ENCODE results near the gene DCP1A.
"Not testable (repeated sequence)": the region's sequence is repeated elsewhere in the genome, so short reads cannot be mapped to it uniquely, and the experiment has no call there.

The DCP1A gene

DNA sequence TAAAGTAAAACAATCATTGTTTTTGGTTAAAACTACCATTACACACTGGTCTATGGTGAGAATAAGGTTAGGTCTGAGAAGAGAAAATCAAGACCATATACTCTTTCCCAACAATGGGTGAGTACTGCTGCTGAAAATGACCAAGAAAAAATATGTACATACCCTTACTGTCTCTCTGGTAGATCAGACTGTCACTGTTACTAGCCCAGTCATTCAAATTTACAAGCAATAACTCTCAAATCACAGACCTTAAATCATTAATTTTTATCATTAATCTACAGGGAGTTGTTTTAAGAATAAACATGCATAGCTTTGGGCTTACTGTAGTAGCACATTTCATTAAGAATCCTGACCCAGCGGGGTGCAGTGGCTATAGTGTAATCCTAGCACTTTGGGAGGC, 17.4 kb downstream of the DCP1A start:
- DNase-seq (ENCODE audit: low read depth in 2 of 3, low spot score in 2 of 3) = no peak

DNA sequence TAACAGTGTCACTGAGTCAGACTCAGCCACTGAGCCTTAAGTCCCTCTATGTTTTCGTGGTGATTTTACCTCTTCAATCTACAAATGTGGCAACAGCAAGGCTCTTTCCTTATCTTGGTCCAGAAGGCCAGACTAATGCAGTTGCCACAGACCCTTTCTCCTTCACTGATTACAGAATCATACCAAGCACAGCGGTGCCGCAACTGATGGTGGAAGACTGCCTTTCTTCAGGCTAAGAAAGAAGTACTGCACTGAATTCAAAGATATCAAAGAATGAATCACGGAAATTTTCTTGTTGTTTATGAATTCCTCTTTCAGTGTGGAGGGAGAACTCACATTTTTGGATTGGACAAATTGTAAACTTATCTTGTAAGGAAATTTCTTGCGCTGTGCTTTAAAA, 18.6 kb downstream of the DCP1A start:
- no peak for DNase-seq (ENCODE audit: low read depth in 2 of 3, low spot score in 2 of 3)

GRCh38 chr3:53327986-53328385, 19.4 kb downstream of the DCP1A start:
- DNase-seq (ENCODE audit: low read depth in 2 of 3, low spot score in 2 of 3) = not testable (repeated sequence)

- DNase-seq (ENCODE audit: low read depth in 2 of 3, low spot score in 2 of 3) = no peak
These were observed 23.2 kb downstream of the DCP1A start for GRCh38 chr3:53324105-53324504.

DNA sequence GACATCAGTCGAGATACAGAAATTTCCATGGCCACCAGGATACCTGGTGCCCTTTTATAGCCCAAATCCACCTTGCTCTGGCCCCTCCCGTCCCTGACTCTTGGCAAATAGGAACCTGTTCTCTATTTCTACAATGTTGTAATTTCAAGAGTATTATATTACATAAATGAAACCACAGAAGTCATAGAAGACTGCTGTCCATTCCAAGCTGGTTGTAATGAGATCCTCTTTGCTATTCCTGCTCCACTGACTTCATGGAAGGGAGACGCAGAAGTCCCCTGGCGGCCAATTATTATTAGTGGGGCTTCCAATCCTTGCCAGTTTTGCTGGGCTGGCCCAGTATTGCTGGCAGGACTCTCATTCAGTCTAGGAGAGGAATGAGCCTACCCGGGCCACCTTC, 26.6 kb downstream of the DCP1A start:
- DNase-seq (ENCODE audit: low read depth in 2 of 3, low spot score in 2 of 3) = no peak

- DNase-seq (ENCODE audit: low read depth in 2 of 3, low spot score in 2 of 3) = no peak
These were observed 28.8 kb downstream of the DCP1A start for GRCh38 chr3:53318522-53318921.

GRCh38 chr3:53312832-53313231, 34.5 kb downstream of the DCP1A start:
- no peak for DNase-seq (ENCODE audit: low read depth in 2 of 3, low spot score in 2 of 3)

GRCh38 chr3:53311882-53312281, 35.5 kb downstream of the DCP1A start:
- no peak for DNase-seq (ENCODE audit: low read depth in 2 of 3, low spot score in 2 of 3)

DNA sequence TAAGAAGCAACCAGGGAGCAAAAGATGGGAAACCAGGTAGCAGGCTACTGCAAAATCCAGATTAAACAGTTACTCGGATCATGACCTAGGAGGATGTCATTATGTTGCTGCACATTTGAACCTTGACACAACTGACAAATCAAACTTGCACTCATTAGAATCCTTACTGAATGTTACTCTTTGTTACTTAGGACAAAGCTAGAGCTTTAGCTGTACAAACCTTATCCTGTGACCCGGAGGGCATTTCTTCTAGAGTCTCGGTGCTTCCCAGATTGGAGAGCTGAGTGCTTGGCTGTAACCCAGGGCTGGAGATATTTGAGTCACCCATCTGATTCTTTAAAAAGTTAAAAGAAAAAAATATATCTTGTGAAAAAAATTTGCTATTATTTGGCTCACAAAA, 43.4 kb downstream of the DCP1A start:
- DNase-seq (ENCODE audit: low read depth in 2 of 3, low spot score in 2 of 3) = no peak

GRCh38 chr3:53303549-53303948, 43.8 kb downstream of the DCP1A start:
- no peak for DNase-seq (ENCODE audit: low read depth in 2 of 3, low spot score in 2 of 3)

- no peak for DNase-seq (ENCODE audit: low read depth in 2 of 3, low spot score in 2 of 3)
These were observed 46.5 kb downstream of the DCP1A start for GRCh38 chr3:53300826-53301225.

- DNase-seq (ENCODE audit: low read depth in 2 of 3, low spot score in 2 of 3) = not testable (repeated sequence)
These were observed 47.7 kb downstream of the DCP1A start for GRCh38 chr3:53299611-53300023.

DNA sequence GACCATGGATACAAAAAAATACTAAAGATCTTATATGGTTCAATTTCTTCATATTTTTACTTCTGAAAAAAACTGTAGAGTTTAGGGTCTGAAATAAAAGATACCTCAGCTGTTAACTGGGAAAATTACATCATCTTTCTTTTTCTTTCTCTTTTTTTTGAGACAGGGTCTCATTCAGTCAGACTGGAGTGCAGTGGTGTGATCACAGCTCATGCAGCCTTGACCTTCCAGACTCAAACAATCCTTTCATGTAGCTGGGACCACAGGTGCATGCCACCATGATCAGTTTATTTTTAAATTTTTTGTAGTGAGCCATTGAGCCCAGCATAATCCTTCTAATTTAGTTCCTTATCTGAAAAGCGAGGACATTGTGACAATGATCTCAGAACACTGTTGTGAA, 51.9 kb downstream of the DCP1A start:
- no peak for DNase-seq (ENCODE audit: low read depth in 2 of 3, low spot score in 2 of 3)

GRCh38 chr3:53293867-53294266, 53.5 kb downstream of the DCP1A start:
- DNase-seq (ENCODE audit: low read depth in 2 of 3, low spot score in 2 of 3) = no peak

DNA sequence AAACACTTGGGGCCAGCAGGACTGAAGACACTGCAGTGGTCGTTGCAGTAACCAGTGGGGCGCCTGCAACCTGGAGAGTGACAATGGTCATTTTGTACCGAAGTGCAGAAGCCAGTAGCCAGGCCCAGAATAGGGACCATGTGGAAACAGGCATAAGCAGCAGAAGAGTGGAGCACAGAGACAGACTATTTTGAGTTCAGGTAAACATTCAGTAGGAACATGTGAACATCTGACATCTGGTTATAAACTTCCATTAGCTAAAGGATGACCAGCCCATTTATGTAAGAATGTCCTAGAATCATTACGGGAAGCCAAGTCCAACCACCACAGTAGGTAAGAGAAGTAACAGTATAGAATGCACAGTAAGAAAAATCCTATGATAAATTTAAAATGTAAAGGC, 59.1 kb downstream of the DCP1A start:
- no peak for DNase-seq (ENCODE audit: low read depth in 2 of 3, low spot score in 2 of 3)

GRCh38 chr3:53287131-53287629, 60.2 kb downstream of the DCP1A start:
- DNase-seq (ENCODE audit: low read depth in 2 of 3, low spot score in 2 of 3) = no peak

DNA sequence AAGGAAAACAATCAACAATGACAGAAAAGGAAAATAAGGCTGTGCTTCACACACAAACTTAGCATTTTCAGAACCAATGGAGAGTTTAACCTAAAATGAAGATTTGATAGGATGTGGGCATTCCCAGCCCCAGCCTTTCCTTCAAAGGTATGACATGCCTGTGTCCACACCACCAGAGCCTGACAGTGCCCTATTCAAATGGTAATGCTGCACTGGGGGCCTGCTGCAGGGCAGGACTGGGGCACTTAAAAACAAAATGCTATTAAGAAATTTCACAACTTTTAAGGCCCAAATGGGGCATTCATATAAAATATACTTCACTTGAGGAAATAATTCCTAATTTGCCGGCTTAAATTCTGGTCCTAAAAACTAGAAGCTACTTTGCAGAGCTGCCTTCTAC, 60.6 kb downstream of the DCP1A start:
- DNase-seq (ENCODE audit: low read depth in 2 of 3, low spot score in 2 of 3) = no peak

- DNase-seq (ENCODE audit: low read depth in 2 of 3, low spot score in 2 of 3) = no peak
These were observed 64.8 kb downstream of the DCP1A start for GRCh38 chr3:53282581-53282980.

DNA sequence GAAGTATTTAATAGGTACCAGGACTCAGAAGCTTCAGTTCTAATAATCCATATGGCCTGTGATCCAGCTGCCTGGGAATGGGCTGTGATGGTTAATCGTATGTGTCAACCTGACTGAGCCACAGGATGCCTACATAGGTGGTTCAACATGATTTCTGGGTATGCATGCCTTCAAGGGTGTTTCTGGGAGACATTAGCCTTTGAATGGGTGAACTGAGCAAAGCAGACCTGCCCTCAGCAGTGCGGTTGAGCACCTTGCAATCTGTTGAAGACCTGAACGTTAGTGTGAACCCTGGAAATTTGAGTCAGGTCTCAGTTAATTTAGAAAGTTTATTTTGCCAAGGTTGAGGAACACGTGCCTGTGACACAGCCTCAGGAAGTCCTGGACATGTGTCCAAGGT, 68.7 kb downstream of the DCP1A start:
- no peak for DNase-seq (ENCODE audit: low read depth in 2 of 3, low spot score in 2 of 3)

DNA sequence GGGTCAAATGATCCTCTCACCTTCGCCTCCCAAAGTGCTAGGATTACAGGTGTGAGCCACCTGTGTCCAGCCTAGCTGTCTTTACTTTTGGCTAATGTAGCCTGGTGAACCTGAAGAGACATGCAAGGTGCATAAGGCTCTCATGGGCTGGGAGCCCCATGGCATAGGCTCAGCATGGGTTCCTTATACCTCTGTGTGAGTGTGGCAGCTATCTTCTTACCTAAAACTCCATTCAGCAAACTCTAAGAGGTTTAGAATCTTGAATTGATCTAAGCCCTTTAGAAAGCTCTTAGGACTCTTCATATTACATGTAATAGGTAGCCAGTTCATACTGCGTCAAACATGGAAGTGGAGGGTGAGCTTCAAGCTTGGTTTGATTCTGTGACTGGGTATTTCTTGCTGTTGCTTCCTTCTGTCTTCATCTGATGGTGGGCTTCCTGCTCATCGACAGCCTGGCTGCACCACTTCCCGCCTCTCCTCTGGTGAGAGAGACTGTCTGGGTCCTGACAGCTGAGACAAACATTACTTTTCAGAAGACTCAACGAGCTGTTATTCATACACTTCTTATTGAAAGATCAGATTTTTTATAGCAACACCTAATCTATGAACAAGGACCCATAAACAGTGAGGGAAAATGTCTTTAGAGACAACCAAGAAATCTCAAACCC, 72.3 kb downstream of the DCP1A start:
- no peak for DNase-seq (ENCODE audit: low read depth in 2 of 3, low spot score in 2 of 3)

DNA sequence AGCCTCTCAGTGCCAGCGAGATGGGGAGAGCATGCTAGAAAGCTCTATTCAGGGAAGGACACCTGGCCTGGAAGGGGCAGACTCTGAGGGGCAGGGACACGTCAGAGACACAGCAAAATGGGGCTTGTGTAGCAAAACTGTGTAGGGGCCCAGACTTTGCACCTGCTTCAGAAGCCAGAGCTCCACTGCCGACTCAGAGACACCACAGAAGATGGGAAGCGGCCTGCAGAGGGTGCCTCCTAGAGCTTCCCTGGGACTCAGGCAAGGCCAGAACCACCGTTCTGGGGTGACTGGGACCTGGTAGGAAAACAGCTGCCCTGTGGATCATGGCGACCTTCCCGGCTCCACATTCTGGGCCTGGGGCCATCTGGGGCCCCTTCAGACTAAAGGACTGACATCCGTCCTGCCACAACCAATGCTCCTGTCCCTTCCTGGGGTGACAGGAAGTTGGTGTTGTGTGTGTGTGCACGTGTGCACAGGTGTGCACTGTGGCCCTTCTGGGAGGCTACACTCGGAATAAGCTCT, 74.1 kb downstream of the DCP1A start:
- DNase-seq (ENCODE audit: low read depth in 2 of 3, low spot score in 2 of 3) = no peak

GRCh38 chr3:53269888-53270880, 77.2 kb downstream of the DCP1A start:
- DNase-seq (ENCODE audit: low read depth in 2 of 3, low spot score in 2 of 3) = no peak

All from activated CD8-positive, alpha-beta memory T cell treated with anti-CD3 and anti-CD28 coated beads for 48 hours (primary cell).